Thyroid gland (tissue), 4 donors: Measurements from ENCODE around the gene FANCC. TPM values are rescaled to one million over a fixed set of nuclear protein-coding genes. Genes with fewer than 3 reads are reported as not detected.

Experiments
- DNase-seq, 2 donors: peaks; one replicate each; pipeline ENCODE4 v3.0.0-alpha.2; 2019
- H3K27ac ChIP-seq, 3 donors: fragments of 200-600 bp; sonication (generic); 1 replicate in 2 of 3; 2 replicates in 1 of 3; pipeline ENCODE4 v1.5.1; 2016 to 2019; ENCODE audit warnings: mild to moderate bottlenecking in 1 of 3, moderate library complexity in 1 of 3
- H3K27me3 ChIP-seq: fragments of 200-600 bp; sonication (generic); one replicate; pipeline ENCODE4 v1.5.1; 2019
- H3K36me3 ChIP-seq, 2 donors: fragments of 200-600 bp; sonication (generic); one replicate each; pipeline ENCODE4 v1.5.1; 2016 to 2019
- H3K4me1 ChIP-seq, 2 donors: fragments of 200-600 bp; sonication (generic); one replicate each; pipeline ENCODE4 v1.5.1; 2017 to 2019
- H3K4me3 ChIP-seq, 3 donors: fragments of 200-600 bp; sonication (generic); replicated peaks in 1 of 3; 1 replicate in 2 of 3; 2 replicates in 1 of 3; pipeline ENCODE4 v1.5.1; 2016; ENCODE audit warnings: mild to moderate bottlenecking in 1 of 3
- H3K9me3 ChIP-seq: fragments of 200-600 bp; sonication (generic); one replicate; pipeline ENCODE4 v1.5.1; 2017
- POLR2A ChIP-seq, 2 donors: fragments of 450-650 bp; IDR thresholded peaks; one replicate each; pipeline ENCODE4 v1.6.1; 2017; ENCODE audit warnings: antibody characterized with exemption in 2 of 2, mild to moderate bottlenecking in 2 of 2, moderate library complexity in 1 of 2
- WGBS, 2 donors: methylation state at CpG; one replicate each; pipeline ENCODE4 v1.1.5; 2017; 5-methylcytosine and 5-hydroxymethylcytosine counted together
- intact Hi-C: fragments of 100-400 bp; cut with DNase I; formaldehyde crosslinking; loops from one replicate; pipeline ENCODE4 v1.15.1; 2023
- total RNA-seq, 4 donors: library from RNA; depleted of rRNA; stranded (reverse); fragments of >200 nt; gene quantifications; one replicate each; pipeline ENCODE4 v1.2.3, GENCODE V29; 2016
- TF ChIP-seq, protein P1 (sequence below), 6 experiments: fragments of 200-600 bp in 3 of 6; fragments of 450-650 bp in 3 of 6; sonication (generic) in 3 of 6; IDR thresholded peaks; one replicate each; pipeline ENCODE4 v1.5.1; 2016 to 2019; ENCODE audit warnings: antibody characterized with exemption in 6 of 6, mild to moderate bottlenecking in 2 of 6, inconsistent platforms in 1 of 6, moderate library complexity in 1 of 6

The FANCC gene
- total RNA-seq, 4 donors from 2014 or later: 13.9 to 15.0 (median 14.2) TPM

DNA sequence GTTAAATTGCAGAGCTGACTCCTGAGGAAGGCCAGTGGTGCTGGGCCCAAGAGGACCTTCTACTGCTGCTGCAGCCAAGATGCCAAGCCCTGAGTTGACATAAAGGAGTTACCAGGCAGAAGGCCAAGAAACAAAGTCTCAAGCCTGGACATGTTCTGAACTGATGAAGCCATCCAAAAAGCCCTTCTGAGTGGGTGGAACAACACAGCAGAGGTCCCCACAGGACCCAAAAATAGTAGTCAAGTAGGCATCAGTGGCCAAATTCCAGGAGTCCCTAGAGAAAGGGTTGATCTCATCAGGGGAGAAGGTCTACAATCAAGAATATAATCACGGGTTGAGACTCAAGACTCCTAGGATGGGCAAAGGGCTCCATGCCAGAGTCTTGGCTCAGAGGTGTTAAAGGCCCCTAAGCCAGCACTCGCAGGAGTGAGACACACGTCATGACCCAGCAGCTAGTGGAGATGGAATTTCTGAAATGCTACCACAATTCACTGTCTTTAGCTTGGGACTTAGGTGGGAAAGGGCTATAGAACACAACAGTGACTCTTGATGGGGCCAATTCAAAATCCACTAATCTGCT, 119.7 kb downstream of the FANCC start:
- WGBS, 2 donors: 13 to 38% methylated on average over 3 of the region's 3 CpGs

GRCh38 chr9:95193480-95193879, 124.0 kb downstream of the FANCC start:
- H3K4me3 ChIP-seq: no peak overlapping the region
- peaks cover 14 to 22% of the 10 kb centered on the region in 2 donors for H3K4me1 ChIP-seq
- no peak for TF ChIP-seq POLR2A (IDR thresholded peaks at IDR 0.05)
- TF ChIP-seq, protein P1, sequence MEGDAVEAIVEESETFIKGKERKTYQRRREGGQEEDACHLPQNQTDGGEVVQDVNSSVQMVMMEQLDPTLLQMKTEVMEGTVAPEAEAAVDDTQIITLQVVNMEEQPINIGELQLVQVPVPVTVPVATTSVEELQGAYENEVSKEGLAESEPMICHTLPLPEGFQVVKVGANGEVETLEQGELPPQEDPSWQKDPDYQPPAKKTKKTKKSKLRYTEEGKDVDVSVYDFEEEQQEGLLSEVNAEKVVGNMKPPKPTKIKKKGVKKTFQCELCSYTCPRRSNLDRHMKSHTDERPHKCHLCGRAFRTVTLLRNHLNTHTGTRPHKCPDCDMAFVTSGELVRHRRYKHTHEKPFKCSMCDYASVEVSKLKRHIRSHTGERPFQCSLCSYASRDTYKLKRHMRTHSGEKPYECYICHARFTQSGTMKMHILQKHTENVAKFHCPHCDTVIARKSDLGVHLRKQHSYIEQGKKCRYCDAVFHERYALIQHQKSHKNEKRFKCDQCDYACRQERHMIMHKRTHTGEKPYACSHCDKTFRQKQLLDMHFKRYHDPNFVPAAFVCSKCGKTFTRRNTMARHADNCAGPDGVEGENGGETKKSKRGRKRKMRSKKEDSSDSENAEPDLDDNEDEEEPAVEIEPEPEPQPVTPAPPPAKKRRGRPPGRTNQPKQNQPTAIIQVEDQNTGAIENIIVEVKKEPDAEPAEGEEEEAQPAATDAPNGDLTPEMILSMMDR (IDR thresholded peaks at IDR 0.05): no peak
- intact Hi-C loops: no loop called here
- no peaks in the 10 kb centered on the region for H3K36me3 ChIP-seq
- no peaks in the 10 kb centered on the region for H3K27me3 ChIP-seq
- H3K27ac ChIP-seq: no peak overlapping the region
- WGBS, 2 donors: 95 to 96% methylated on average over 5 of the region's 5 CpGs
- no peak for DNase-seq
- no peaks in the 10 kb centered on the region for H3K9me3 ChIP-seq

More for the DNA sequence above, 119.7 kb downstream of the FANCC start:
- H3K27ac ChIP-seq: peak overlapping the region in 2 of 3 donors; percentile 8 to 43
- H3K9me3 ChIP-seq: no peaks in the 10 kb centered on the region
- peak; percentile 64 to 65 for DNase-seq
- H3K4me1 ChIP-seq: peaks cover 18 to 25% of the 10 kb centered on the region in 2 donors
- H3K4me3 ChIP-seq: no peak overlapping the region
- intact Hi-C loops: no loop called here
- TF ChIP-seq POLR2A (IDR thresholded peaks at IDR 0.05): no peak
- TF ChIP-seq, protein P1 (IDR thresholded peaks at IDR 0.05): no peak
- H3K27me3 ChIP-seq: no peaks in the 10 kb centered on the region
- H3K36me3 ChIP-seq: no peaks in the 10 kb centered on the region

GRCh38 chr9:95193067-95193466, 124.4 kb downstream of the FANCC start:
- TF ChIP-seq POLR2A (IDR thresholded peaks at IDR 0.05): no peak
- TF ChIP-seq, protein P1 (IDR thresholded peaks at IDR 0.05): no peak
- Histone ChIP-seq H3K36me3 (no peaks in the 10 kb centered on the region), H3K27me3 (no peaks in the 10 kb centered on the region), H3K4me1 (peaks cover 13 to 24% of the 10 kb centered on the region in 2 donors), H3K4me3 (no peak overlapping the region), H3K27ac (no peak overlapping the region), H3K9me3 (no peaks in the 10 kb centered on the region)
- intact Hi-C loops: no loop called here
- DNase-seq: no peak
- WGBS, 2 donors: 87% methylated on average over 8 of the region's 8 CpGs

GRCh38 chr9:95192631-95193030, 124.9 kb downstream of the FANCC start:
- no peaks in the 10 kb centered on the region for H3K9me3 ChIP-seq
- no peaks in the 10 kb centered on the region for H3K27me3 ChIP-seq
- H3K36me3 ChIP-seq: no peaks in the 10 kb centered on the region
- no peak overlapping the region for H3K27ac ChIP-seq
- no peak overlapping the region for H3K4me3 ChIP-seq
- H3K4me1 ChIP-seq: peaks cover 9 to 21% of the 10 kb centered on the region in 2 donors
- DNase-seq: no peak
- intact Hi-C loops: no loop called here
- TF ChIP-seq, protein P1 (IDR thresholded peaks at IDR 0.05): no peak
- no peak for TF ChIP-seq POLR2A (IDR thresholded peaks at IDR 0.05)
- 75 to 76% methylated on average over 1 of the region's 1 CpG for WGBS, 2 donors

GRCh38 chr9:95190413-95190812, 127.1 kb downstream of the FANCC start:
- H3K36me3 ChIP-seq: no peaks in the 10 kb centered on the region
- H3K27me3 ChIP-seq: no peaks in the 10 kb centered on the region
- 89 to 93% methylated on average over 4 of the region's 4 CpGs for WGBS, 2 donors
- no peak overlapping the region for H3K4me3 ChIP-seq
- DNase-seq: no peak
- TF ChIP-seq POLR2A (IDR thresholded peaks at IDR 0.05): no peak
- TF ChIP-seq, protein P1 (IDR thresholded peaks at IDR 0.05): no peak
- intact Hi-C loops: no loop called here
- peak overlapping the region in 1 of 3 donors; percentile 61 for H3K27ac ChIP-seq
- no peaks in the 10 kb centered on the region for H3K9me3 ChIP-seq
- peaks cover 6 to 16% of the 10 kb centered on the region in 2 donors for H3K4me1 ChIP-seq
